Activated T-helper 1 cell treated with anti-CD3 and anti-CD28 coated beads, Interleukin-12 subunit alpha, Interleukin-12 subunit beta, Interleukin-2, Interleukin-4 antibody, amounts not matched to agents 30 ng/mL and 10 ng/mL and 1 ng/mL, durations not matched to agents 14 hours and 24 hours and 36 hours (primary cell): Measurements from ENCODE around the gene AGAP6. TPM values are rescaled to one million over a fixed set of nuclear protein-coding genes. Genes with fewer than 3 reads are reported as not detected.
"Not testable (repeated sequence)": the region's sequence is repeated elsewhere in the genome, so short reads cannot be mapped to it uniquely, and the experiment has no call there.

Experiments used
- DNase-seq: peaks from one replicate; pipeline ENCODE4 v3.0.0; 2021; ENCODE audit warnings: low spot score
- H3K27ac Mint-ChIP-seq: one replicate; pipeline ENCODE4 v1.8.0; 2021; ENCODE audit warnings: mild to moderate bottlenecking, mixed read lengths
- H3K27me3 Mint-ChIP-seq: one replicate; pipeline ENCODE4 v1.8.0; 2022; ENCODE audit warnings: mild to moderate bottlenecking, moderate library complexity, mixed read lengths; ENCODE audit not compliant: insufficient read depth
- H3K36me3 Mint-ChIP-seq: one replicate; pipeline ENCODE4 v1.8.0; 2021; ENCODE audit warnings: low read depth, mixed read lengths
- H3K4me1 Mint-ChIP-seq: one replicate; pipeline ENCODE4 v1.8.0; 2021; ENCODE audit warnings: low read depth, mixed read lengths
- H3K4me3 Mint-ChIP-seq: one replicate; pipeline ENCODE4 v1.8.0; 2021; ENCODE audit warnings: mild to moderate bottlenecking, moderate library complexity, mixed read lengths
- H3K9me3 Mint-ChIP-seq: one replicate; pipeline ENCODE4 v1.8.0; 2021; ENCODE audit warnings: mixed read lengths
- intact Hi-C: fragments of 100-400 bp; cut with micrococcal nuclease; formaldehyde crosslinking; loops from one replicate; pipeline ENCODE4 v1.15.1; 2024
- total RNA-seq: library from RNA; stranded (reverse); gene quantifications from 2 replicates; pipeline ENCODE4 v1.2.3, GENCODE V29; 2022

The AGAP6 gene
- total RNA-seq, 1 donor from 2014 or later: 25.0 TPM

- H3K27ac Mint-ChIP-seq, H3K27me3 Mint-ChIP-seq, H3K36me3 Mint-ChIP-seq, H3K4me3 Mint-ChIP-seq, DNase-seq, H3K9me3 Mint-ChIP-seq, H3K4me1 Mint-ChIP-seq, intact Hi-C loops: not testable (repeated sequence)
Measured at GRCh38 chr10:49995321-49995720, 7.1 kb downstream of the AGAP6 start.

GRCh38 chr10:50014024-50014423, 25.8 kb downstream of the AGAP6 start:
- intact Hi-C loops, H3K36me3 Mint-ChIP-seq, H3K27me3 Mint-ChIP-seq, H3K4me3 Mint-ChIP-seq, H3K4me1 Mint-ChIP-seq, DNase-seq, H3K27ac Mint-ChIP-seq, H3K9me3 Mint-ChIP-seq: not testable (repeated sequence)

- DNase-seq, H3K4me1 Mint-ChIP-seq, H3K4me3 Mint-ChIP-seq, H3K27me3 Mint-ChIP-seq, H3K27ac Mint-ChIP-seq, H3K36me3 Mint-ChIP-seq, H3K9me3 Mint-ChIP-seq, intact Hi-C loops: not testable (repeated sequence)
Measured at GRCh38 chr10:50015596-50016220, 27.5 kb downstream of the AGAP6 start.

GRCh38 chr10:50016926-50017325, 28.7 kb downstream of the AGAP6 start:
- H3K27me3 Mint-ChIP-seq, H3K4me3 Mint-ChIP-seq, intact Hi-C loops, H3K36me3 Mint-ChIP-seq, H3K9me3 Mint-ChIP-seq, H3K27ac Mint-ChIP-seq, H3K4me1 Mint-ChIP-seq, DNase-seq: not testable (repeated sequence)

- intact Hi-C loops, H3K4me3 Mint-ChIP-seq, DNase-seq, H3K27ac Mint-ChIP-seq, H3K9me3 Mint-ChIP-seq, H3K4me1 Mint-ChIP-seq, H3K36me3 Mint-ChIP-seq, H3K27me3 Mint-ChIP-seq: not testable (repeated sequence)
Measured at GRCh38 chr10:50017646-50018045, 29.4 kb downstream of the AGAP6 start.

GRCh38 chr10:50019279-50019678, 31.1 kb downstream of the AGAP6 start:
- H3K9me3 Mint-ChIP-seq, DNase-seq, H3K4me3 Mint-ChIP-seq, intact Hi-C loops, H3K4me1 Mint-ChIP-seq, H3K27me3 Mint-ChIP-seq, H3K36me3 Mint-ChIP-seq, H3K27ac Mint-ChIP-seq: not testable (repeated sequence)

- H3K36me3 Mint-ChIP-seq, H3K4me3 Mint-ChIP-seq, H3K27ac Mint-ChIP-seq, intact Hi-C loops, DNase-seq, H3K9me3 Mint-ChIP-seq, H3K27me3 Mint-ChIP-seq, H3K4me1 Mint-ChIP-seq: not testable (repeated sequence)
Measured at GRCh38 chr10:50020451-50021024, 32.3 kb downstream of the AGAP6 start.

GRCh38 chr10:50021646-50022045, 33.4 kb downstream of the AGAP6 start:
- H3K4me1 Mint-ChIP-seq: no peaks in the 10 kb centered on the region
- no peak overlapping the region for H3K27ac Mint-ChIP-seq
- no peaks in the 10 kb centered on the region for H3K9me3 Mint-ChIP-seq
- intact Hi-C loops: no loop called here
- H3K27me3 Mint-ChIP-seq: peaks cover 13% of the 10 kb centered on the region
- DNase-seq: no peak
- no peak overlapping the region for H3K4me3 Mint-ChIP-seq
- no peaks in the 10 kb centered on the region for H3K36me3 Mint-ChIP-seq

GRCh38 chr10:50024716-50025383, 36.6 kb downstream of the AGAP6 start:
- H3K9me3 Mint-ChIP-seq, H3K27ac Mint-ChIP-seq, DNase-seq, H3K4me1 Mint-ChIP-seq, intact Hi-C loops, H3K4me3 Mint-ChIP-seq, H3K36me3 Mint-ChIP-seq: not testable (repeated sequence)
- peaks cover 14% of the 10 kb centered on the region for H3K27me3 Mint-ChIP-seq

GRCh38 chr10:50025627-50026026, 37.4 kb downstream of the AGAP6 start:
- Mint-ChIP-seq H3K4me1 (no peaks in the 10 kb centered on the region), H3K4me3 (no peak overlapping the region), H3K36me3 (no peaks in the 10 kb centered on the region), H3K27ac (no peak overlapping the region), H3K27me3 (peaks cover 14% of the 10 kb centered on the region), H3K9me3 (no peaks in the 10 kb centered on the region)
- intact Hi-C loops: no loop called here
- no peak for DNase-seq

- no peaks in the 10 kb centered on the region for H3K9me3 Mint-ChIP-seq
- H3K27me3 Mint-ChIP-seq: peaks cover 14% of the 10 kb centered on the region
- H3K36me3 Mint-ChIP-seq: no peaks in the 10 kb centered on the region
- intact Hi-C loops: no loop called here
- DNase-seq: no peak
- no peaks in the 10 kb centered on the region for H3K4me1 Mint-ChIP-seq
- no peak overlapping the region for H3K27ac Mint-ChIP-seq
- no peak overlapping the region for H3K4me3 Mint-ChIP-seq
Measured at GRCh38 chr10:50027195-50027594, 39.0 kb downstream of the AGAP6 start.

GRCh38 chr10:50033481-50033880, 45.3 kb downstream of the AGAP6 start:
- Mint-ChIP-seq H3K9me3 (no peaks in the 10 kb centered on the region), H3K27ac (no peak overlapping the region), H3K27me3 (peaks cover 6% of the 10 kb centered on the region), H3K36me3 (no peaks in the 10 kb centered on the region), H3K4me1 (no peaks in the 10 kb centered on the region), H3K4me3 (no peak overlapping the region)
- no peak for DNase-seq
- intact Hi-C loops: no loop called here

- H3K27ac Mint-ChIP-seq, H3K9me3 Mint-ChIP-seq, intact Hi-C loops, H3K27me3 Mint-ChIP-seq, DNase-seq, H3K4me1 Mint-ChIP-seq, H3K4me3 Mint-ChIP-seq, H3K36me3 Mint-ChIP-seq: not testable (repeated sequence)
Measured at GRCh38 chr10:50035337-50035736, 47.1 kb downstream of the AGAP6 start.
